Liver (tissue), 9 donors: ENCODE results near the gene PCED1B. TPM values are rescaled to one million over a fixed set of nuclear protein-coding genes. Genes with fewer than 3 reads are reported as not detected.

Experiments
- DNase-seq: peaks from one replicate; pipeline ENCODE4 v3.0.0-alpha.2; 2017; ENCODE audit warnings: low spot score
- H3K27ac ChIP-seq, 2 donors: one replicate each; pipeline ENCODE4 v1.7.0; 2013; ENCODE audit warnings: inconsistent platforms in 2 of 2, low read length in 2 of 2, control low read depth in 1 of 2, low read depth in 1 of 2, mild to moderate bottlenecking in 1 of 2
- H3K27me3 ChIP-seq, 4 donors: one replicate each; pipeline versions ENCODE4 v1.6.1 to v1.7.0; 2013; ENCODE audit warnings: low read length in 3 of 4, inconsistent platforms in 1 of 4, mild to moderate bottlenecking in 1 of 4, moderate library complexity in 1 of 4; ENCODE audit not compliant: control insufficient read depth in 4 of 4, insufficient read depth in 4 of 4
- H3K36me3 ChIP-seq, 4 donors: one replicate each; pipeline versions ENCODE4 v1.6.1 to v1.7.0; 2013; ENCODE audit warnings: low read length in 3 of 4, mild to moderate bottlenecking in 3 of 4, low read depth in 1 of 4, moderate library complexity in 1 of 4; ENCODE audit not compliant: control insufficient read depth in 4 of 4, insufficient read depth in 3 of 4
- H3K4me1 ChIP-seq, 4 donors: one replicate each; pipeline versions ENCODE4 v1.6.1 to v1.7.0; 2013; ENCODE audit warnings: low read length in 3 of 4, mild to moderate bottlenecking in 3 of 4, moderate library complexity in 1 of 4; ENCODE audit not compliant: control insufficient read depth in 4 of 4, insufficient read depth in 4 of 4
- H3K4me3 ChIP-seq, 3 donors: one replicate each; pipeline versions ENCODE4 v1.6.1 to v1.7.0; 2013; ENCODE audit warnings: low read length in 3 of 3, control low read depth in 1 of 3, low read depth in 1 of 3, mild to moderate bottlenecking in 1 of 3
- H3K9ac ChIP-seq, 2 donors: one replicate each; pipeline ENCODE4 v1.7.0; 2013; ENCODE audit warnings: low read length in 2 of 2, mild to moderate bottlenecking in 2 of 2, moderate library complexity in 2 of 2, control low read depth in 1 of 2, low read depth in 1 of 2
- H3K9me3 ChIP-seq, 4 donors: one replicate each; pipeline versions ENCODE4 v1.6.1 to v1.7.0; 2013; ENCODE audit warnings: low read length in 3 of 4; ENCODE audit not compliant: control insufficient read depth in 4 of 4
- EGR1 ChIP-seq, 2 donors: IDR thresholded peaks; 2 replicates each; pipeline ENCODE4 v1.6.1; 2016 to 2018; ENCODE audit warnings: antibody characterized with exemption in 2 of 2, low read depth in 2 of 2
- FOXA1 ChIP-seq: IDR thresholded peaks from 2 replicates; pipeline ENCODE4 v1.6.1; 2016; ENCODE audit warnings: antibody characterized with exemption
- FOXA2 ChIP-seq: IDR thresholded peaks from 2 replicates; pipeline ENCODE4 v1.6.1; 2016; ENCODE audit warnings: antibody characterized with exemption
- GABPA ChIP-seq, 2 donors: IDR thresholded peaks in 1 of 2; conservative IDR thresholded peaks in 1 of 2; 2 replicates each; pipeline ENCODE4 v1.6.1; 2016; ENCODE audit warnings: antibody characterized with exemption in 2 of 2, mild to moderate bottlenecking in 1 of 2, moderate library complexity in 1 of 2
- HNF4A ChIP-seq, 2 donors: conservative IDR thresholded peaks; 2 replicates each; pipeline ENCODE4 v1.6.1; 2016; ENCODE audit warnings: antibody characterized with exemption in 2 of 2, mild to moderate bottlenecking in 2 of 2
- HNF4G ChIP-seq: IDR thresholded peaks from 2 replicates; pipeline ENCODE4 v1.6.1; 2016; ENCODE audit warnings: antibody characterized with exemption
- JUND ChIP-seq, 2 donors: IDR thresholded peaks; 2 replicates each; pipeline ENCODE4 v1.6.1; 2016; ENCODE audit warnings: antibody characterized with exemption in 2 of 2
- NR2F2 ChIP-seq: IDR thresholded peaks from 2 replicates; pipeline ENCODE4 v1.6.1; 2016; ENCODE audit warnings: antibody characterized with exemption
- RAD21 ChIP-seq, 2 donors: IDR thresholded peaks; 2 replicates each; pipeline ENCODE4 v1.6.1; 2016; ENCODE audit warnings: antibody characterized with exemption in 2 of 2, mild to moderate bottlenecking in 2 of 2
- RXRA ChIP-seq, 2 donors: IDR thresholded peaks; 2 replicates each; pipeline ENCODE4 v1.6.1; 2017 to 2018; ENCODE audit warnings: antibody characterized with exemption in 2 of 2, mild to moderate bottlenecking in 1 of 2
- SP1 ChIP-seq: IDR thresholded peaks from 2 replicates; pipeline ENCODE4 v1.6.1; 2018; ENCODE audit warnings: antibody characterized with exemption, mild to moderate bottlenecking
- TAF1 ChIP-seq: conservative IDR thresholded peaks from 2 replicates; pipeline ENCODE4 v1.6.1; 2016; ENCODE audit warnings: antibody characterized with exemption, mild to moderate bottlenecking
- YY1 ChIP-seq: IDR thresholded peaks from 2 replicates; pipeline ENCODE4 v1.6.1; 2016; ENCODE audit warnings: antibody characterized with exemption, mild to moderate bottlenecking
- WGBS: extraction: QIAGEN DNeasy Blood & Tissue Kit; methylation state at CpG from one replicate; pipeline ENCODE4 v1.1.7; 2013; 5-methylcytosine and 5-hydroxymethylcytosine counted together
- polyA plus RNA-seq, 2 donors: library from polyadenylated mRNA; stranded (reverse) in 1 of 2; unstranded in 1 of 2; fragments of 200-250 nt in 1 of 2; fragments of >200 nt in 1 of 2; fragmentation: Nextera tagmentation in 1 of 2; extraction: Ambion mirVana in 1 of 2; gene quantifications; one replicate each; pipeline versions ENCODE4 v1.2.1 to v1.2.3, GENCODE V29; 2013 to 2015
- total RNA-seq, 2 donors: library from RNA; depleted of rRNA; stranded (reverse); fragments of >200 nt; gene quantifications; one replicate each; pipeline ENCODE4 v1.2.3, GENCODE V29; 2014
- TF ChIP-seq, protein P1 (sequence below): fragments of 150-350 bp; IDR thresholded peaks from 2 replicates; pipeline ENCODE4 v1.5.1; 2017; ENCODE audit warnings: improper control_type of control experiment, low read depth, low read length; ENCODE audit not compliant: missing input control
- TF ChIP-seq, protein P2 (sequence below): IDR thresholded peaks from 2 replicates; pipeline ENCODE4 v1.6.1; 2016; ENCODE audit warnings: antibody characterized with exemption
- TF ChIP-seq, protein P3 (sequence below): IDR thresholded peaks from 2 replicates; pipeline ENCODE4 v1.6.1; 2016; ENCODE audit warnings: antibody characterized with exemption
- TF ChIP-seq, protein P4 (sequence below): IDR thresholded peaks from 2 replicates; pipeline ENCODE4 v1.6.1; 2016; ENCODE audit warnings: antibody characterized with exemption
- TF ChIP-seq, protein P5 (sequence below): IDR thresholded peaks from 2 replicates; pipeline ENCODE4 v1.6.1; 2016; ENCODE audit warnings: antibody characterized with exemption, mild to moderate bottlenecking
- donor health status: healthy.
- donor health status: healthy.
- donor health status: healthy.
- donor health status: healthy.
- donor health status: healthy.

PCED1B gene
- total and polyA plus RNA-seq, 4 donors: 0.51 to 1.8 (median 1.1) TPM

DNA sequence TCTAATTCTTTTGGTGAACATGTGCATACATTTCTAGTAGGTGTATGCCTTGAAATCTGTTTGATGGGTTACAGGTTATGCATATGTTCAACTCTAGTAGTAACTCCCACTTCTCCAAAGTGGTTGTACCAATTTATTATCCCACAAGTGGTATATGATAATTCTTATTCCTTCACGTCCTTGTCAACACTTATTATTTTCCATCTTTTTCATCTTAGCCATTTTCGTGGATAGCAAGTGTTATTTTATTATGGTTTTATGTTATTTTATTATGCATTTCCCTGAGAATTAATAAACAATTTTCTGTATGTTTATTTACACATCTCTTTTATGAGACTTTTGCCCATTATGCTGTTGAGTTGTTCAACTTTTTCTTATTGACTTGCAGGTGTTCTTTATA is 11.6 kb downstream of the PCED1B start:
- Histone ChIP-seq H3K4me1 (no peaks in the 10 kb centered on the region), H3K36me3 (no peaks in the 10 kb centered on the region), H3K9me3 (no peaks in the 10 kb centered on the region), H3K27ac (no peak overlapping the region), H3K9ac (no peak overlapping the region), H3K27me3 (no peaks in the 10 kb centered on the region), H3K4me3 (no peak overlapping the region)
- DNase-seq: no peak
- 82% methylated on average over 2 of the region's 2 CpGs for WGBS
- TF ChIP-seq JUND (IDR thresholded peaks at IDR 0.05) (no peak), HNF4G (no peak), GABPA (IDR thresholded peaks at IDR 0.05 in 1 of 2, conservative IDR thresholded peaks at IDR 0.05 in 1 of 2) (no peak), TAF1 (no peak), EGR1 (IDR thresholded peaks at IDR 0.05; ENCODE audit: low read depth in 2 of 2) (no peak), NR2F2 (no peak), YY1 (no peak), SP1 (no peak), RXRA (IDR thresholded peaks at IDR 0.05) (no peak), FOXA1 (no peak), FOXA2 (no peak), RAD21 (IDR thresholded peaks at IDR 0.05) (no peak)
- TF ChIP-seq, protein P1, sequence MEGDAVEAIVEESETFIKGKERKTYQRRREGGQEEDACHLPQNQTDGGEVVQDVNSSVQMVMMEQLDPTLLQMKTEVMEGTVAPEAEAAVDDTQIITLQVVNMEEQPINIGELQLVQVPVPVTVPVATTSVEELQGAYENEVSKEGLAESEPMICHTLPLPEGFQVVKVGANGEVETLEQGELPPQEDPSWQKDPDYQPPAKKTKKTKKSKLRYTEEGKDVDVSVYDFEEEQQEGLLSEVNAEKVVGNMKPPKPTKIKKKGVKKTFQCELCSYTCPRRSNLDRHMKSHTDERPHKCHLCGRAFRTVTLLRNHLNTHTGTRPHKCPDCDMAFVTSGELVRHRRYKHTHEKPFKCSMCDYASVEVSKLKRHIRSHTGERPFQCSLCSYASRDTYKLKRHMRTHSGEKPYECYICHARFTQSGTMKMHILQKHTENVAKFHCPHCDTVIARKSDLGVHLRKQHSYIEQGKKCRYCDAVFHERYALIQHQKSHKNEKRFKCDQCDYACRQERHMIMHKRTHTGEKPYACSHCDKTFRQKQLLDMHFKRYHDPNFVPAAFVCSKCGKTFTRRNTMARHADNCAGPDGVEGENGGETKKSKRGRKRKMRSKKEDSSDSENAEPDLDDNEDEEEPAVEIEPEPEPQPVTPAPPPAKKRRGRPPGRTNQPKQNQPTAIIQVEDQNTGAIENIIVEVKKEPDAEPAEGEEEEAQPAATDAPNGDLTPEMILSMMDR: no peak
- TF ChIP-seq, protein P2, sequence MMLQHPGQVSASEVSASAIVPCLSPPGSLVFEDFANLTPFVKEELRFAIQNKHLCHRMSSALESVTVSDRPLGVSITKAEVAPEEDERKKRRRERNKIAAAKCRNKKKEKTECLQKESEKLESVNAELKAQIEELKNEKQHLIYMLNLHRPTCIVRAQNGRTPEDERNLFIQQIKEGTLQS: no peak
- TF ChIP-seq, protein P3, sequence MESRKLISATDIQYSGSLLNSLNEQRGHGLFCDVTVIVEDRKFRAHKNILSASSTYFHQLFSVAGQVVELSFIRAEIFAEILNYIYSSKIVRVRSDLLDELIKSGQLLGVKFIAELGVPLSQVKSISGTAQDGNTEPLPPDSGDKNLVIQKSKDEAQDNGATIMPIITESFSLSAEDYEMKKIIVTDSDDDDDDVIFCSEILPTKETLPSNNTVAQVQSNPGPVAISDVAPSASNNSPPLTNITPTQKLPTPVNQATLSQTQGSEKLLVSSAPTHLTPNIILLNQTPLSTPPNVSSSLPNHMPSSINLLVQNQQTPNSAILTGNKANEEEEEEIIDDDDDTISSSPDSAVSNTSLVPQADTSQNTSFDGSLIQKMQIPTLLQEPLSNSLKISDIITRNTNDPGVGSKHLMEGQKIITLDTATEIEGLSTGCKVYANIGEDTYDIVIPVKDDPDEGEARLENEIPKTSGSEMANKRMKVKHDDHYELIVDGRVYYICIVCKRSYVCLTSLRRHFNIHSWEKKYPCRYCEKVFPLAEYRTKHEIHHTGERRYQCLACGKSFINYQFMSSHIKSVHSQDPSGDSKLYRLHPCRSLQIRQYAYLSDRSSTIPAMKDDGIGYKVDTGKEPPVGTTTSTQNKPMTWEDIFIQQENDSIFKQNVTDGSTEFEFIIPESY: no peak
- TF ChIP-seq, protein P4, sequence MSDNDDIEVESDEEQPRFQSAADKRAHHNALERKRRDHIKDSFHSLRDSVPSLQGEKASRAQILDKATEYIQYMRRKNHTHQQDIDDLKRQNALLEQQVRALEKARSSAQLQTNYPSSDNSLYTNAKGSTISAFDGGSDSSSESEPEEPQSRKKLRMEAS: no peak

DNA sequence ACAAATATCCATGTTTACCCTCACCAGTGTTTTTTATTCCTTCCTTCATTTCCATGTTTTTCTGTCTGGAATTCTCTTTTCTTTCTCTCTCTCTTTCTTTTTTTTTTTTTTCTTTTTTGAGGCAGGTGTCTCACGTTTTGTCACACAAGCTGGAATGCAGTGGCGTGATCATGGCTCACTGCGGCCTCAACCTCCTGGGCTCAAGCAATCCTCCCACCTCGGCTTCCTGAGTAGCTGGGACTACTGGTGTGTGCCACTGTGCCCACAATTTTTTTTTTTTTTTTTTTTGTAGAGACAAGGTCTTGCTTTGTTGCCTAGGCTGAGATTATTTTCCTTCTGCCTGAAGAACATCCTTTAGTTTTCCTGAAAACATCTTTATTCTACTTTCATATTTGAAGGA is 15.4 kb downstream of the PCED1B start:
- no peak overlapping the region for H3K27ac ChIP-seq
- H3K4me1 ChIP-seq: peaks cover 0 to 6% (median under 1%) of the 10 kb centered on the region in 4 donors
- no peaks in the 10 kb centered on the region for H3K27me3 ChIP-seq
- H3K4me3 ChIP-seq: no peak overlapping the region
- H3K36me3 ChIP-seq: no peaks in the 10 kb centered on the region
- TF ChIP-seq FOXA2 (no peak), NR2F2 (no peak), HNF4G (no peak), RXRA (IDR thresholded peaks at IDR 0.05) (no peak), YY1 (no peak), HNF4A (conservative IDR thresholded peaks at IDR 0.05) (no peak), SP1 (no peak), FOXA1 (no peak), JUND (IDR thresholded peaks at IDR 0.05) (no peak), GABPA (IDR thresholded peaks at IDR 0.05 in 1 of 2, conservative IDR thresholded peaks at IDR 0.05 in 1 of 2) (no peak), EGR1 (IDR thresholded peaks at IDR 0.05; ENCODE audit: low read depth in 2 of 2) (no peak), TAF1 (no peak)
- TF ChIP-seq, protein P3: no peak
- TF ChIP-seq, protein P2: no peak
- TF ChIP-seq, protein P4: no peak
- TF ChIP-seq, protein P1: no peak
- TF ChIP-seq, protein P5, sequence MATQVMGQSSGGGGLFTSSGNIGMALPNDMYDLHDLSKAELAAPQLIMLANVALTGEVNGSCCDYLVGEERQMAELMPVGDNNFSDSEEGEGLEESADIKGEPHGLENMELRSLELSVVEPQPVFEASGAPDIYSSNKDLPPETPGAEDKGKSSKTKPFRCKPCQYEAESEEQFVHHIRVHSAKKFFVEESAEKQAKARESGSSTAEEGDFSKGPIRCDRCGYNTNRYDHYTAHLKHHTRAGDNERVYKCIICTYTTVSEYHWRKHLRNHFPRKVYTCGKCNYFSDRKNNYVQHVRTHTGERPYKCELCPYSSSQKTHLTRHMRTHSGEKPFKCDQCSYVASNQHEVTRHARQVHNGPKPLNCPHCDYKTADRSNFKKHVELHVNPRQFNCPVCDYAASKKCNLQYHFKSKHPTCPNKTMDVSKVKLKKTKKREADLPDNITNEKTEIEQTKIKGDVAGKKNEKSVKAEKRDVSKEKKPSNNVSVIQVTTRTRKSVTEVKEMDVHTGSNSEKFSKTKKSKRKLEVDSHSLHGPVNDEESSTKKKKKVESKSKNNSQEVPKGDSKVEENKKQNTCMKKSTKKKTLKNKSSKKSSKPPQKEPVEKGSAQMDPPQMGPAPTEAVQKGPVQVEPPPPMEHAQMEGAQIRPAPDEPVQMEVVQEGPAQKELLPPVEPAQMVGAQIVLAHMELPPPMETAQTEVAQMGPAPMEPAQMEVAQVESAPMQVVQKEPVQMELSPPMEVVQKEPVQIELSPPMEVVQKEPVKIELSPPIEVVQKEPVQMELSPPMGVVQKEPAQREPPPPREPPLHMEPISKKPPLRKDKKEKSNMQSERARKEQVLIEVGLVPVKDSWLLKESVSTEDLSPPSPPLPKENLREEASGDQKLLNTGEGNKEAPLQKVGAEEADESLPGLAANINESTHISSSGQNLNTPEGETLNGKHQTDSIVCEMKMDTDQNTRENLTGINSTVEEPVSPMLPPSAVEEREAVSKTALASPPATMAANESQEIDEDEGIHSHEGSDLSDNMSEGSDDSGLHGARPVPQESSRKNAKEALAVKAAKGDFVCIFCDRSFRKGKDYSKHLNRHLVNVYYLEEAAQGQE: no peak
- DNase-seq: no peak
- no peak overlapping the region for H3K9ac ChIP-seq
- 95% methylated on average over 4 of the region's 4 CpGs for WGBS
- no peaks in the 10 kb centered on the region for H3K9me3 ChIP-seq
